HepG2 (cell line): ENCODE data around the gene HABP4. TPM values are rescaled to one million over a fixed set of nuclear protein-coding genes. Genes with fewer than 3 reads are reported as not detected.

Experiments used
- ATRX ChIP-seq: sonication (generic); formaldehyde crosslinking; IDR thresholded peaks from 2 replicates; pipeline ENCODE4 v1.4.0; 2020; ENCODE audit warnings: missing genetic modification reagents, borderline replicate concordance
- DPF2 ChIP-seq: sonication (generic); formaldehyde crosslinking; IDR thresholded peaks from 2 replicates; pipeline ENCODE4 v1.4.0; 2020; ENCODE audit warnings: mild to moderate bottlenecking, low read depth, missing genetic modification reagents, borderline replicate concordance
- EEA1 ChIP-seq: sonication (generic); formaldehyde crosslinking; IDR thresholded peaks from 2 replicates; pipeline ENCODE4 v1.5.1; 2020; ENCODE audit warnings: mild to moderate bottlenecking, missing genetic modification reagents, borderline replicate concordance
- EED ChIP-seq: sonication (generic); formaldehyde crosslinking; IDR thresholded peaks from 2 replicates; pipeline ENCODE4 v1.5.0; 2020; ENCODE audit warnings: mild to moderate bottlenecking, missing genetic modification reagents
- ELF1 ChIP-seq: sonication (generic); formaldehyde crosslinking; IDR thresholded peaks from 2 replicates; pipeline ENCODE4 v1.4.0; 2020; ENCODE audit warnings: missing genetic modification reagents
- HDAC2 ChIP-seq: sonication (generic); formaldehyde crosslinking; IDR thresholded peaks from 2 replicates; pipeline ENCODE4 v1.4.0; 2020; ENCODE audit warnings: missing genetic modification reagents
- HMG20B ChIP-seq: conservative IDR thresholded peaks from 2 replicates; pipeline ENCODE4 v1.6.1; 2016; ENCODE audit warnings: missing genetic modification reagents, missing compliant biosample characterization
- HMGA1 ChIP-seq: sonication (generic); formaldehyde crosslinking; conservative IDR thresholded peaks from 2 replicates; pipeline ENCODE4 v1.4.0; 2020; ENCODE audit warnings: missing genetic modification reagents
- MAFF ChIP-seq: IDR thresholded peaks from 2 replicates; pipeline ENCODE4 v1.6.1; 2011; ENCODE audit warnings: low read depth, low read length, improper control_type of control experiment
- NKX3-1 ChIP-seq: sonication (generic); formaldehyde crosslinking; IDR thresholded peaks from 2 replicates; pipeline ENCODE4 v1.5.0; 2020; ENCODE audit warnings: missing genetic modification reagents
- SAFB2 ChIP-seq: sonication (generic); formaldehyde crosslinking; IDR thresholded peaks from 2 replicates; pipeline ENCODE4 v1.5.1; 2020; ENCODE audit warnings: missing genetic modification reagents, low read depth, mild to moderate bottlenecking, borderline replicate concordance
- SATB2 ChIP-seq: sonication (generic); formaldehyde crosslinking; IDR thresholded peaks from 2 replicates; pipeline ENCODE4 v1.5.0; 2020; ENCODE audit warnings: missing genetic modification reagents
- SIX1 ChIP-seq: sonication (generic); formaldehyde crosslinking; IDR thresholded peaks from 2 replicates; pipeline ENCODE4 v1.4.0; 2020; ENCODE audit warnings: missing genetic modification reagents, borderline replicate concordance
- STAG1 ChIP-seq: sonication (generic); formaldehyde crosslinking; IDR thresholded peaks from 2 replicates; pipeline ENCODE4 v1.4.0; 2020; ENCODE audit warnings: missing genetic modification reagents
- TBL1XR1 ChIP-seq: fragments of 150-350 bp; IDR thresholded peaks from 2 replicates; pipeline ENCODE4 v1.6.1; 2014; ENCODE audit warnings: borderline replicate concordance, low read length; ENCODE audit not compliant: partially characterized antibody
- TCF7L2 ChIP-seq: IDR thresholded peaks from 2 replicates; pipeline ENCODE4 v1.6.1; 2011; ENCODE audit warnings: mild to moderate bottlenecking, low read depth, low read length, moderate library complexity
- TEAD3 ChIP-seq: optimal IDR thresholded peaks from 2 replicates; pipeline ENCODE3; 2016; ENCODE audit warnings: borderline replicate concordance
- TRIM22 ChIP-seq: fragments of 450-650 bp; IDR thresholded peaks from 2 replicates; pipeline ENCODE4 v1.6.1; 2017
- XBP1 ChIP-seq: sonication (generic); formaldehyde crosslinking; IDR thresholded peaks from 2 replicates; pipeline ENCODE4 v1.5.0; 2020; ENCODE audit warnings: missing genetic modification reagents
- XRCC5 ChIP-seq: fragments of 200-400 bp; formaldehyde crosslinking; optimal IDR thresholded peaks from 2 replicates; pipeline ENCODE3; 2017; ENCODE audit warnings: mild to moderate bottlenecking, low read length
- ZFAT ChIP-seq: sonication (generic); formaldehyde crosslinking; conservative IDR thresholded peaks from 2 replicates; pipeline ENCODE4 v1.8.1; 2023; ENCODE audit warnings: missing genetic modification reagents, inconsistent platforms
- ZKSCAN1 ChIP-seq: fragments of 150-350 bp; IDR thresholded peaks from 2 replicates; pipeline ENCODE4 v1.6.1; 2014; ENCODE audit warnings: low read length
- ZNF232 ChIP-seq: sonication (generic); formaldehyde crosslinking; IDR thresholded peaks from 2 replicates; pipeline ENCODE4 v1.4.0; 2020; ENCODE audit warnings: missing genetic modification reagents, borderline replicate concordance
- ZNF251 ChIP-seq: sonication (generic); formaldehyde crosslinking; IDR thresholded peaks from 2 replicates; pipeline ENCODE4 v1.9.0; 2021; ENCODE audit warnings: mild to moderate bottlenecking, missing genetic modification reagents
- ZNF329 ChIP-seq: sonication (generic); formaldehyde crosslinking; IDR thresholded peaks from 2 replicates; pipeline ENCODE4 v1.9.0; 2021; ENCODE audit warnings: low read depth, mild to moderate bottlenecking, missing genetic modification reagents
- ZNF543 ChIP-seq: sonication (generic); formaldehyde crosslinking; IDR thresholded peaks from 2 replicates; pipeline ENCODE4 v1.4.0; 2020; ENCODE audit warnings: mild to moderate bottlenecking, missing genetic modification reagents
- ZNF556 ChIP-seq: sonication (generic); formaldehyde crosslinking; IDR thresholded peaks from 2 replicates; pipeline ENCODE4 v1.4.0; 2020; ENCODE audit warnings: mild to moderate bottlenecking, missing genetic modification reagents, borderline replicate concordance
- ZNF678 ChIP-seq: sonication (generic); formaldehyde crosslinking; IDR thresholded peaks from 2 replicates; pipeline ENCODE4 v1.4.0; 2020; ENCODE audit warnings: mild to moderate bottlenecking, missing genetic modification reagents
- ZZZ3 ChIP-seq: sonication (generic); formaldehyde crosslinking; IDR thresholded peaks from 2 replicates; pipeline ENCODE4 v1.4.0; 2020; ENCODE audit warnings: missing genetic modification reagents, mild to moderate bottlenecking, borderline replicate concordance
- polyA plus RNA-seq, 8 experiments: library from polyadenylated mRNA; depleted of rRNA in 3 of 8; stranded (reverse) in 7 of 8; unstranded in 1 of 8; fragments of >200 nt; fragmentation: Illumina TruSeq in 4 of 8; extraction: Trizol in 4 of 8; gene quantifications; 2 replicates each; pipeline versions ENCODE4 v1.2.1 to v1.2.3, GENCODE V29; 2011 to 2016; ENCODE audit warnings: low read depth in 4 of 8, missing spikeins in 1 of 8, mixed read lengths in 1 of 8; ENCODE audit not compliant: insufficient read depth in 1 of 8
- total RNA-seq, 5 experiments: library from RNA; depleted of rRNA; stranded (reverse); fragments of >200 nt; fragmentation: Illumina TruSeq; extraction: Trizol; gene quantifications; 2 replicates each; pipeline ENCODE4 v1.2.3, GENCODE V29; 2016; ENCODE audit warnings: low read depth in 1 of 5
- TF ChIP-seq, protein P1 (sequence below): IDR thresholded peaks from 2 replicates; pipeline ENCODE4 v1.6.1; 2016; ENCODE audit warnings: low read depth, borderline replicate concordance
- TF ChIP-seq, protein P2 (sequence below): sonication (generic); formaldehyde crosslinking; IDR thresholded peaks from 2 replicates; pipeline ENCODE4 v1.8.1; 2023; ENCODE audit warnings: mild to moderate bottlenecking, missing genetic modification reagents

HABP4 gene
- total and polyA plus RNA-seq, 2 of the 13 experiments (the other 11 are each of a cell fraction or from before 2014, with no cell fraction given) = 14.3 to 26.6 TPM

DNA sequence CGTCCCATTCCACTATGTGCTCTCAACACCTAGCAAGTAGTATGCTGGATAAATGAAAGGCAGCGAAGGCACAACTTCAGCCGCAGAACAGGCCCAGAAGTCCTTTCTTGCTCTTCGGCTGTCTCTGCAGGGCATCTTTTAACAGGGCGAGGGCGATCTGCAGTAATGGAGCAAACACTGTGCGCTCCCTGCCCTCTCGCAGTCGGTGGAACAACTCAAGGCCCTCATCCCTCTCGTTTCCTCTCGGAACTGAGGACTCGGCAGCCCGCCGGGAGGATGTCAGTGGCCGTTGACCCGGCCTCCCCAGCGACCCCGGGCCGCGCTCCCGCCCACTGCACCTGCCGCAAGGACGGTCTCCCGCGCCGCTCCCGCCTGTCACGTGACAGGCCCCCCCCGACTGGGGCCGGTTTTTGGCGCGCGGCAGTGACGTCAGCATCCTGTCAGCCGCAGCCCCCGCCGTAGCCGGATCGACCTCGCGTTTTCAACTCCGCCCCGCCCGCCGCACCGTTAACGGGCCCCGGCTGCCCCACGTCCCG lies 32.9 kb upstream of the HABP4 start (continued):
- TF ChIP-seq TRIM22 (no peak), ELF1 (CRISPR knock-in tag) (no peak), DPF2 (CRISPR knock-in tag) (no peak; the same call in 1 of the 2 replicates), ZNF251 (CRISPR knock-in tag) (no peak; the same call in 1 of the 2 replicates), HMGA1 (CRISPR knock-in tag) (no peak), ZNF543 (CRISPR knock-in tag) (peak; percentile 95), ATRX (no peak), ZZZ3 (CRISPR knock-in tag) (peak; percentile 72; the same call in 1 of the 2 replicates), XRCC5 (peak; percentile 65), SATB2 (no peak; the same call in 1 of the 2 replicates), HDAC2 (CRISPR knock-in tag) (peak; percentile 81), XBP1 (no peak; the same call in 1 of the 2 replicates), TBL1XR1 (peak; percentile 59), ZNF329 (peak; percentile 53; the same call in 1 of the 2 replicates), EEA1 (no peak; the same call in 1 of the 2 replicates), STAG1 (CRISPR knock-in tag) (peak; percentile 41), SIX1 (CRISPR knock-in tag) (0 out of 2 replicates have a peak, but pooled peaks have one; percentile 13), TEAD3 (CRISPR knock-in tag) (peak; percentile 69), ZFAT (CRISPR knock-in tag) (no peak), HMG20B (CRISPR knock-in tag) (no peak), MAFF (no peak), ZNF232 (CRISPR knock-in tag) (peak; percentile 43; the same call in 1 of the 2 replicates), EED (CRISPR knock-in tag) (peak; percentile 57; the same call in 1 of the 2 replicates), ZNF556 (CRISPR knock-in tag) (peak; percentile 88), TCF7L2 (no peak), ZNF678 (CRISPR knock-in tag) (peak; percentile 81; the same call in 1 of the 2 replicates), NKX3-1 (CRISPR knock-in tag) (0 out of 2 replicates have a peak, but pooled peaks have one; percentile 45), ZKSCAN1 (no peak), SAFB2 (CRISPR knock-in tag) (no peak; the same call in 1 of the 2 replicates)
- TF ChIP-seq, protein P1, sequence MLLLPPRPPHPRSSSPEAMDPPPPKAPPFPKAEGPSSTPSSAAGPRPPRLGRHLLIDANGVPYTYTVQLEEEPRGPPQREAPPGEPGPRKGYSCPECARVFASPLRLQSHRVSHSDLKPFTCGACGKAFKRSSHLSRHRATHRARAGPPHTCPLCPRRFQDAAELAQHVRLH = peak; percentile 76; the same call in 1 of the 2 replicates
- TF ChIP-seq, protein P2, sequence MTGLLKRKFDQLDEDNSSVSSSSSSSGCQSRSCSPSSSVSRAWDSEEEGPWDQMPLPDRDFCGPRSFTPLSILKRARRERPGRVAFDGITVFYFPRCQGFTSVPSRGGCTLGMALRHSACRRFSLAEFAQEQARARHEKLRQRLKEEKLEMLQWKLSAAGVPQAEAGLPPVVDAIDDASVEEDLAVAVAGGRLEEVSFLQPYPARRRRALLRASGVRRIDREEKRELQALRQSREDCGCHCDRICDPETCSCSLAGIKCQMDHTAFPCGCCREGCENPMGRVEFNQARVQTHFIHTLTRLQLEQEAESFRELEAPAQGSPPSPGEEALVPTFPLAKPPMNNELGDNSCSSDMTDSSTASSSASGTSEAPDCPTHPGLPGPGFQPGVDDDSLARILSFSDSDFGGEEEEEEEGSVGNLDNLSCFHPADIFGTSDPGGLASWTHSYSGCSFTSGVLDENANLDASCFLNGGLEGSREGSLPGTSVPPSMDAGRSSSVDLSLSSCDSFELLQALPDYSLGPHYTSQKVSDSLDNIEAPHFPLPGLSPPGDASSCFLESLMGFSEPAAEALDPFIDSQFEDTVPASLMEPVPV (CRISPR knock-in tag) = peak; percentile 79; the same call in 1 of the 2 replicates
